Adipose tissue (tissue), 3 donors: ENCODE results near the gene NAT10. TPM values are rescaled to one million over a fixed set of nuclear protein-coding genes. Genes with fewer than 3 reads are reported as not detected.

Source experiments
- H3K27ac ChIP-seq: one replicate; pipeline ENCODE4 v1.5.1; 2013; ENCODE audit warnings: low read depth, low read length
- WGBS, 3 donors: extraction: QIAGEN DNeasy Blood & Tissue Kit; methylation state at CpG; one replicate each; pipeline ENCODE4 v1.1.7; 2013; 5-methylcytosine and 5-hydroxymethylcytosine counted together
- polyA plus RNA-seq, 3 donors: library from polyadenylated mRNA; stranded (reverse); fragments of 200-250 nt; gene quantifications; one replicate each; pipeline ENCODE4 v1.2.3, GENCODE V29; 2013
- donor health status: healthy with polysubstance abuse.
- donor health status: Bipolar disorder and iron deficiency.
- donor health status: healthy.

The NAT10 gene
- polyA plus RNA-seq, 3 donors: 15.4 to 26.0 (median 20.7) TPM

- H3K27ac ChIP-seq: no peak overlapping the region
- 81 to 90% (median 87%) methylated on average over 5 of the region's 5 CpGs for WGBS, 3 donors
These were observed 39.6 kb downstream of the NAT10 start for GRCh38 chr11:34145073-34145472.

GRCh38 chr11:34145847-34146381, 40.5 kb downstream of the NAT10 start:
- H3K27ac ChIP-seq: no peak overlapping the region
- WGBS, 3 donors: 81 to 89% (median 86%) methylated on average over 8 of the region's 8 CpGs

GRCh38 chr11:34146411-34146810, 41.0 kb downstream of the NAT10 start:
- H3K27ac ChIP-seq: no peak overlapping the region
- WGBS, 3 donors: 88 to 92% (median 90%) methylated on average over 12 of the region's 12 CpGs

GRCh38 chr11:34146866-34147265, 41.4 kb downstream of the NAT10 start:
- WGBS, 3 donors: 62 to 81% (median 76%) methylated on average over 5 of the region's 5 CpGs
- H3K27ac ChIP-seq: no peak overlapping the region

GRCh38 chr11:34147581-34147980, 42.2 kb downstream of the NAT10 start:
- WGBS, 3 donors: 87 to 89% (median 88%) methylated on average over 8 of the region's 8 CpGs
- no peak overlapping the region for H3K27ac ChIP-seq

GRCh38 chr11:34148504-34149165, 43.2 kb downstream of the NAT10 start:
- H3K27ac ChIP-seq: no peak overlapping the region
- 69 to 88% (median 75%) methylated on average over 16 of the region's 16 CpGs for WGBS, 3 donors

GRCh38 chr11:34149274-34149673, 43.8 kb downstream of the NAT10 start:
- H3K27ac ChIP-seq: no peak overlapping the region
- 93 to 95% (median 94%) methylated on average over 7 of the region's 7 CpGs for WGBS, 3 donors

- 84 to 87% (median 85%) methylated on average over 13 of the region's 13 CpGs for WGBS, 3 donors
- no peak overlapping the region for H3K27ac ChIP-seq
These were observed 44.4 kb downstream of the NAT10 start for GRCh38 chr11:34149786-34150185.

GRCh38 chr11:34150494-34151151, 45.2 kb downstream of the NAT10 start:
- WGBS, 3 donors: 68 to 78% (median 69%) methylated on average over 6 of the region's 6 CpGs

GRCh38 chr11:34151166-34151565, 45.7 kb downstream of the NAT10 start:
- WGBS, 3 donors: 94 to 97% (median 96%) methylated on average over 5 of the region's 5 CpGs
- no peak overlapping the region for H3K27ac ChIP-seq

More at GRCh38 chr11:34150494-34151151, 45.2 kb downstream of the NAT10 start:
- H3K27ac ChIP-seq: no peak overlapping the region

- H3K27ac ChIP-seq: no peak overlapping the region
- WGBS, 3 donors: 87 to 89% (median 87%) methylated on average over 17 to 18 of the region's 18 CpGs
These were observed 46.8 kb downstream of the NAT10 start for GRCh38 chr11:34151916-34152845.

- WGBS, 3 donors: 62 to 86% (median 65%) methylated on average over 16 of the region's 16 CpGs
- H3K27ac ChIP-seq: no peak overlapping the region
These were observed 48.8 kb downstream of the NAT10 start for GRCh38 chr11:34154059-34154875.

- H3K27ac ChIP-seq: no peak overlapping the region
- 71 to 78% (median 77%) methylated on average over 15 of the region's 15 CpGs for WGBS, 3 donors
These were observed 49.8 kb downstream of the NAT10 start for GRCh38 chr11:34155057-34155756.

GRCh38 chr11:34155757-34156062, 50.3 kb downstream of the NAT10 start:
- 67 to 84% (median 73%) methylated on average over 2 of the region's 2 CpGs for WGBS, 3 donors
- H3K27ac ChIP-seq: no peak overlapping the region

- H3K27ac ChIP-seq: no peak overlapping the region
- 82 to 89% (median 83%) methylated on average over 8 to 9 of the region's 9 CpGs for WGBS, 3 donors
These were observed 51.7 kb downstream of the NAT10 start for GRCh38 chr11:34157163-34157562.

- WGBS, 3 donors: 56 to 67% (median 59%) methylated on average over 6 of the region's 6 CpGs
These were observed 53.2 kb downstream of the NAT10 start for GRCh38 chr11:34158661-34159060.

GRCh38 chr11:34160049-34160721, 54.8 kb downstream of the NAT10 start:
- H3K27ac ChIP-seq: no peak overlapping the region
- WGBS, 3 donors: 80 to 90% (median 82%) methylated on average over 22 of the region's 22 CpGs

More at GRCh38 chr11:34158661-34159060, 53.2 kb downstream of the NAT10 start:
- no peak overlapping the region for H3K27ac ChIP-seq
